Measurements from ENCODE around the gene TKT. TPM values are rescaled to one million over a fixed set of nuclear protein-coding genes. Genes with fewer than 3 reads are reported as not detected.
A peak's percentile ranks its signal among the peaks of the same experiment; 100 is the strongest.

The TKT gene
- total and polyA plus RNA-seq, 2 of the 13 experiments (the other 11 are each of a cell fraction or from before 2014, with no cell fraction given) = 150 to 238 TPM

DNA sequence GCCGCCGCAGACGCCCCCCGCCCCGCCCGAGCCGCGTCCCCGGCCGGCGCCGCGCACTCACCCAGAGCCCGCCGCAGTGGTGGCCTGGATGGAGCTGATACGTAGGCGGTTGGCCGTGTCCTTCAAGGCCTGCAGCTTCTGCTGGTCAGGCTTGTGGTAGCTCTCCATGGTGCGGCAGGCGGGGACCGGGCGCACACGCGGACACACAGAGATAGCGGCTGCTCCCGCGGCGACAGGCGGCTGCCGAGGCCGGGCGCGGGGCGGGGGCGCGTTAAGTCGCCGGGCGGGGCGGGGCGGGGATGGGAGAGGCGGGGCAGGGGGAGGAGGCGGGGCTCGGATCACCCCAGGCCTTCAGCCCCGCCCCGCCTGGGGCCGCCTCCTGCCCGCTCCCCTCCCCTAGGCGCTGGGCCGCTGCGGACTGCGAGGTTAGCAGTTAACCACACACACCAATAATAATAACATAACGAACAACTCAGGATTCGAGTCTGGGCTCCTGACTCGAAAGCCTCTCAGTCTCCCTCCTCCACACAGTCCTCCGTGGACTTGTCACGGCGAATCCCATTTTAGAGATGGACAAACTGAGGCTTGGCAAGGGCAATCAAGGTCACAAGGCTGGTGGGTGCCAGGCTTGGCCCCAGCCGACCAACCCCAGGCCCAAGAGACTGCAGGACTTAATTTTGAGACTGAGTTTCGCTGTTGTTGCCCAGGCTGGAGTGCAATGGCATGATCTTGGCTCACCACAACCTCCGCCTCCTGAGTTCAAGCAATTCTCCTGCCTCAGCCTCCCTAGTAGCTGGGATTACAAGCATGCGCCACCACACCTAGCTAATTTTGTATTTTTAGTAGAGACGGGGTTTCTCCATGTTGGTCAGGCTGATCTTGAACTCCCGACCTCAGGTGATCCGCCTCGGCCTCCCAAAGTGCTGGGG lies at the start of gene TKT (continued):
- TF ChIP-seq, protein P1, sequence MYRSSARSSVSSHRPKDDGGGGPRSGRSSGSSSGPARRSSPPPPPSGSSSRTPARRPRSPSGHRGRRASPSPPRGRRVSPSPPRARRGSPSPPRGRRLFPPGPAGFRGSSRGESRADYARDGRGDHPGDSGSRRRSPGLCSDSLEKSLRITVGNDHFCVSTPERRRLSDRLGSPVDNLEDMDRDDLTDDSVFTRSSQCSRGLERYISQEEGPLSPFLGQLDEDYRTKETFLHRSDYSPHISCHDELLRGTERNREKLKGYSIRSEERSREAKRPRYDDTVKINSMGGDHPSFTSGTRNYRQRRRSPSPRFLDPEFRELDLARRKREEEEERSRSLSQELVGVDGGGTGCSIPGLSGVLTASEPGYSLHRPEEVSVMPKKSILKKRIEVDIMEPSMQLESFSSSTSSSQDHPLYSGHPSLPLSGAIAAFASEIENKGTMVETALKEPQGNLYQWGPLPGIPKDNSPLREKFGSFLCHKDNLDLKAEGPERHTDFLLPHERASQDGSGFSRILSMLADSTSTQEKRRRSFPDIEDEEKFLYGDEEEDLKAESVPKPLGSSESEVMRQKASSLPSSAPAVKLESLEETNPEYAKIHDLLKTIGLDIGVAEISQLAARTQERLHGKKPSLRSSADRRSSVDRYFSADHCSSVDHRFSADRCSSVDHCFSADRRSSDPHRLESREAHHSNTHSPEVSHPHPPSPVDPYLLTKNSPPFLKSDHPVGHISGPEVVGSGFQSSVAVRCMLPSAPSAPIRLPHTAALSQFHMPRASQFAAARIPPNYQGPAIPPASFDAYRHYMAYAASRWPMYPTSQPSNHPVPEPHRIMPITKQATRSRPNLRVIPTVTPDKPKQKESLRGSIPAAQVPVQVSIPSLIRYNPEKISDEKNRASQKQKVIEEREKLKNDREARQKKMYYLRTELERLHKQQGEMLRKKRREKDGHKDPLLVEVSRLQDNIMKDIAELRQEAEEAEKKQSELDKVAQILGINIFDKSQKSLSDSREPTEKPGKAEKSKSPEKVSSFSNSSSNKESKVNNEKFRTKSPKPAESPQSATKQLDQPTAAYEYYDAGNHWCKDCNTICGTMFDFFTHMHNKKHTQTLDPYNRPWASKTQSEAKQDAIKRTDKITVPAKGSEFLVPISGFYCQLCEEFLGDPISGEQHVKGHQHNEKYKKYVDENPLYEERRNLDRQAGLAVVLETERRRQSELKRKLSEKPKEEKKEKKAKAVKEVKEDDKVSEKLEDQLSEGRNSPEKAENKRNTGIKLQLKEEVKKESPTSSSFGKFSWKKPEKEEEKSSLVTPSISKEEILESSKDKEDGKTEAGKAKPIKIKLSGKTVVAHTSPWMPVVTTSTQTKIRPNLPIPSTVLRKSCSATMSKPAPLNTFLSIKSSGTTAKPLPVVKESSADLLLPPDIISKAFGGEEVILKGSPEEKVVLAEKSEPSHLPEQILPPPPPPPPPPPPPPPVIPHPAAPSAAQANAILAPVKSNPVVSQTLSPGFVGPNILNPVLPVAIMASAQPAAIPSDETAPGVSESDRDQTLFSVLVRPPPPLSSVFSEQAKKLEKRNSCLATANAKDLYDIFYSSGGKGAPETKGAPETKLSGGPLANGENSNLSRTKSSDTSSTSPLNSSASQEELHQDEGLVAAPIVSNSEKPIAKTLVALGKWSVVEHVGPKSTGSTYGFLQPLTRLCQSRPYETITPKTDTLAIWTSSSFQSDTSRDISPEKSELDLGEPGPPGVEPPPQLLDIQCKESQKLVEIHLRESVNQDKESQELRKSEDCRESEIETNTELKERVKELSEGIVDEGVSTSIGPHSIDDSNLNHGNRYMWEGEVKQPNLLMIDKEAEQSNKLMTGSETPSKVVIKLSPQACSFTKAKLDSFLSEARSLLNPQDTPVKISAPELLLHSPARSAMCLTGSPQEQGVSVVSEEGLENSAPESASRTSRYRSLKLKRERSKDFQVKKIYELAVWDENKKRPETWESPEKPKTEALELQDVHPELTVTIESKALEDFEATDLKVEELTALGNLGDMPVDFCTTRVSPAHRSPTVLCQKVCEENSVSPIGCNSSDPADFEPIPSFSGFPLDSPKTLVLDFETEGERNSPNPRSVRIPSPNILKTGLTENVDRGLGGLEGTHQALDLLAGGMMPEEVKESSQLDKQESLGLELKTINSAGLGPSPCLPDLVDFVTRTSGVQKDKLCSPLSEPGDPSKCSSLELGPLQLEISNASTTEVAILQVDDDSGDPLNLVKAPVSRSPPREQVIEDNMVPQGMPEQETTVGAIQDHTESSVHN (CRISPR knock-in tag; IDR thresholded peaks at IDR 0.05) = no peak
- TF ChIP-seq, protein P2, sequence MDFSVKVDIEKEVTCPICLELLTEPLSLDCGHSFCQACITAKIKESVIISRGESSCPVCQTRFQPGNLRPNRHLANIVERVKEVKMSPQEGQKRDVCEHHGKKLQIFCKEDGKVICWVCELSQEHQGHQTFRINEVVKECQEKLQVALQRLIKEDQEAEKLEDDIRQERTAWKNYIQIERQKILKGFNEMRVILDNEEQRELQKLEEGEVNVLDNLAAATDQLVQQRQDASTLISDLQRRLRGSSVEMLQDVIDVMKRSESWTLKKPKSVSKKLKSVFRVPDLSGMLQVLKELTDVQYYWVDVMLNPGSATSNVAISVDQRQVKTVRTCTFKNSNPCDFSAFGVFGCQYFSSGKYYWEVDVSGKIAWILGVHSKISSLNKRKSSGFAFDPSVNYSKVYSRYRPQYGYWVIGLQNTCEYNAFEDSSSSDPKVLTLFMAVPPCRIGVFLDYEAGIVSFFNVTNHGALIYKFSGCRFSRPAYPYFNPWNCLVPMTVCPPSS (IDR thresholded peaks at IDR 0.05) = no peak
- TF ChIP-seq ZNF83 (CRISPR knock-in tag; IDR thresholded peaks at IDR 0.05; ENCODE audit: borderline replicate concordance) (no peak), REL (CRISPR knock-in tag; conservative IDR thresholded peaks at IDR 0.05) (no peak), CHD4 (IDR thresholded peaks at IDR 0.05; ENCODE audit: borderline replicate concordance, low read length) (peak; percentile 99), MYNN (CRISPR knock-in tag; IDR thresholded peaks at IDR 0.05; ENCODE audit: low read depth) (no peak), ZNF629 (CRISPR knock-in tag; conservative IDR thresholded peaks at IDR 0.05) (peak; percentile 100), ZMYM4 (CRISPR knock-in tag; IDR thresholded peaks at IDR 0.05) (no peak; the same call in 1 of the 2 replicates), ZC3H4 (CRISPR knock-in tag; IDR thresholded peaks at IDR 0.05; ENCODE audit: borderline replicate concordance) (no peak), ZFY (CRISPR knock-in tag; IDR thresholded peaks at IDR 0.05) (peak; percentile 81), ZBTB8A (CRISPR knock-in tag; IDR thresholded peaks at IDR 0.05; ENCODE audit: borderline replicate concordance, low read depth) (no peak)
- TF ChIP-seq, protein P3, sequence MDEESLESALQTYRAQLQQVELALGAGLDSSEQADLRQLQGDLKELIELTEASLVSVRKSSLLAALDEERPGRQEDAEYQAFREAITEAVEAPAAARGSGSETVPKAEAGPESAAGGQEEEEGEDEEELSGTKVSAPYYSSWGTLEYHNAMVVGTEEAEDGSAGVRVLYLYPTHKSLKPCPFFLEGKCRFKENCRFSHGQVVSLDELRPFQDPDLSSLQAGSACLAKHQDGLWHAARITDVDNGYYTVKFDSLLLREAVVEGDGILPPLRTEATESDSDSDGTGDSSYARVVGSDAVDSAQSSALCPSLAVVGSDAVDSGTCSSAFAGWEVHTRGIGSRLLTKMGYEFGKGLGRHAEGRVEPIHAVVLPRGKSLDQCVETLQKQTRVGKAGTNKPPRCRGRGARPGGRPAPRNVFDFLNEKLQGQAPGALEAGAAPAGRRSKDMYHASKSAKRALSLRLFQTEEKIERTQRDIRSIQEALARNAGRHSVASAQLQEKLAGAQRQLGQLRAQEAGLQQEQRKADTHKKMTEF (CRISPR knock-in tag; IDR thresholded peaks at IDR 0.05) = 0 out of 2 replicates have a peak, but pooled peaks have one; percentile 47
- TF ChIP-seq, protein P4, sequence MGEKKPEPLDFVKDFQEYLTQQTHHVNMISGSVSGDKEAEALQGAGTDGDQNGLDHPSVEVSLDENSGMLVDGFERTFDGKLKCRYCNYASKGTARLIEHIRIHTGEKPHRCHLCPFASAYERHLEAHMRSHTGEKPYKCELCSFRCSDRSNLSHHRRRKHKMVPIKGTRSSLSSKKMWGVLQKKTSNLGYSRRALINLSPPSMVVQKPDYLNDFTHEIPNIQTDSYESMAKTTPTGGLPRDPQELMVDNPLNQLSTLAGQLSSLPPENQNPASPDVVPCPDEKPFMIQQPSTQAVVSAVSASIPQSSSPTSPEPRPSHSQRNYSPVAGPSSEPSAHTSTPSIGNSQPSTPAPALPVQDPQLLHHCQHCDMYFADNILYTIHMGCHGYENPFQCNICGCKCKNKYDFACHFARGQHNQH (CRISPR knock-in tag; IDR thresholded peaks at IDR 0.05) = peak; percentile 53; the same call in 1 of the 2 replicates
